ENCODE data around the gene SND1.

DNA sequence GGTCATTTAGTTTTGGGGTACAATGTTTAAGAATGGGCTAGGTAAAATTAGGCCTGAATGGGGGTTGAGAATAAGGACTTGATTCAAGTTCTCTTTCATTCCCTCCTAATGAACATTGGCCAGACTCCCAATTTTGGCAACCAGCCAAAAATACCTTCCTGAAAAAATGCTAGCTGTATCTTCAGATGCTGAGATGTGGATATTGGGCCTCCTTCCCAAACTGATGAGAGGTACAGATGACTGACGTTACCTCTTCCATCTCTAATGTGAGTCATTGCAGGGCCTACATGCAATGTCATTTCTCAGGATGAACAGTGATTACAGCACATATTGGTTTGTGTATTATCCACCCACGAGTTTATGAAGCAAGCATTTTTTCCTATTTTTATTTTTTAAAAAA, 151.6 kb downstream of the SND1 start:
- TF ChIP-seq, protein P1, sequence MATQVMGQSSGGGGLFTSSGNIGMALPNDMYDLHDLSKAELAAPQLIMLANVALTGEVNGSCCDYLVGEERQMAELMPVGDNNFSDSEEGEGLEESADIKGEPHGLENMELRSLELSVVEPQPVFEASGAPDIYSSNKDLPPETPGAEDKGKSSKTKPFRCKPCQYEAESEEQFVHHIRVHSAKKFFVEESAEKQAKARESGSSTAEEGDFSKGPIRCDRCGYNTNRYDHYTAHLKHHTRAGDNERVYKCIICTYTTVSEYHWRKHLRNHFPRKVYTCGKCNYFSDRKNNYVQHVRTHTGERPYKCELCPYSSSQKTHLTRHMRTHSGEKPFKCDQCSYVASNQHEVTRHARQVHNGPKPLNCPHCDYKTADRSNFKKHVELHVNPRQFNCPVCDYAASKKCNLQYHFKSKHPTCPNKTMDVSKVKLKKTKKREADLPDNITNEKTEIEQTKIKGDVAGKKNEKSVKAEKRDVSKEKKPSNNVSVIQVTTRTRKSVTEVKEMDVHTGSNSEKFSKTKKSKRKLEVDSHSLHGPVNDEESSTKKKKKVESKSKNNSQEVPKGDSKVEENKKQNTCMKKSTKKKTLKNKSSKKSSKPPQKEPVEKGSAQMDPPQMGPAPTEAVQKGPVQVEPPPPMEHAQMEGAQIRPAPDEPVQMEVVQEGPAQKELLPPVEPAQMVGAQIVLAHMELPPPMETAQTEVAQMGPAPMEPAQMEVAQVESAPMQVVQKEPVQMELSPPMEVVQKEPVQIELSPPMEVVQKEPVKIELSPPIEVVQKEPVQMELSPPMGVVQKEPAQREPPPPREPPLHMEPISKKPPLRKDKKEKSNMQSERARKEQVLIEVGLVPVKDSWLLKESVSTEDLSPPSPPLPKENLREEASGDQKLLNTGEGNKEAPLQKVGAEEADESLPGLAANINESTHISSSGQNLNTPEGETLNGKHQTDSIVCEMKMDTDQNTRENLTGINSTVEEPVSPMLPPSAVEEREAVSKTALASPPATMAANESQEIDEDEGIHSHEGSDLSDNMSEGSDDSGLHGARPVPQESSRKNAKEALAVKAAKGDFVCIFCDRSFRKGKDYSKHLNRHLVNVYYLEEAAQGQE (IDR thresholded peaks at IDR 0.05; ENCODE audit: insufficient replicate concordance, low read depth), result no peak
- no peak for TF ChIP-seq GABPA (IDR thresholded peaks at IDR 0.05; ENCODE audit: low read depth)
- TF ChIP-seq POLR2AphosphoS5 (IDR thresholded peaks at IDR 0.05; ENCODE audit: low read depth), result no peak
- TF ChIP-seq, protein P2, sequence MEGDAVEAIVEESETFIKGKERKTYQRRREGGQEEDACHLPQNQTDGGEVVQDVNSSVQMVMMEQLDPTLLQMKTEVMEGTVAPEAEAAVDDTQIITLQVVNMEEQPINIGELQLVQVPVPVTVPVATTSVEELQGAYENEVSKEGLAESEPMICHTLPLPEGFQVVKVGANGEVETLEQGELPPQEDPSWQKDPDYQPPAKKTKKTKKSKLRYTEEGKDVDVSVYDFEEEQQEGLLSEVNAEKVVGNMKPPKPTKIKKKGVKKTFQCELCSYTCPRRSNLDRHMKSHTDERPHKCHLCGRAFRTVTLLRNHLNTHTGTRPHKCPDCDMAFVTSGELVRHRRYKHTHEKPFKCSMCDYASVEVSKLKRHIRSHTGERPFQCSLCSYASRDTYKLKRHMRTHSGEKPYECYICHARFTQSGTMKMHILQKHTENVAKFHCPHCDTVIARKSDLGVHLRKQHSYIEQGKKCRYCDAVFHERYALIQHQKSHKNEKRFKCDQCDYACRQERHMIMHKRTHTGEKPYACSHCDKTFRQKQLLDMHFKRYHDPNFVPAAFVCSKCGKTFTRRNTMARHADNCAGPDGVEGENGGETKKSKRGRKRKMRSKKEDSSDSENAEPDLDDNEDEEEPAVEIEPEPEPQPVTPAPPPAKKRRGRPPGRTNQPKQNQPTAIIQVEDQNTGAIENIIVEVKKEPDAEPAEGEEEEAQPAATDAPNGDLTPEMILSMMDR (IDR thresholded peaks at IDR 0.05; ENCODE audit: insufficient read depth, low read length), result no peak
- no peak for TF ChIP-seq SPI1 (IDR thresholded peaks at IDR 0.05; ENCODE audit: borderline replicate concordance, low read depth)

All from HL-60 (cell line).